ENCODE data around the gene RPL39L. TPM values are rescaled to one million over a fixed set of nuclear protein-coding genes. Genes with fewer than 3 reads are reported as not detected.

The RPL39L gene
- polyA plus RNA-seq, 1 experiment = 16.2 TPM

GRCh38 chr3:187104933-187105332, 34.4 kb downstream of the RPL39L start:
- no peaks in the 10 kb centered on the region for H3K36me3 ChIP-seq (ENCODE audit: control insufficient read depth, insufficient read depth, low read length)
- ChIA-PET CTCF (interaction anchor here (1.5 to 2.0 kb wide), 2 partner anchors 8 to 60 kb away, joined by 4 to 12 read pairs; no protein-coding TSS in a partner anchor), POLR2A (interaction anchor here (0.6 kb wide), 1 partner anchor 35 kb away, joined by 3 read pairs; no protein-coding TSS in a partner anchor)
- no peaks in the 10 kb centered on the region for H3K27me3 ChIP-seq (ENCODE audit: control insufficient read depth, insufficient read depth, low read length)
- no peak for DNase-seq (ENCODE audit: low read depth)
- H3K4me3 ChIP-seq (ENCODE audit: low read depth, low read length) = no peak overlapping the region
- TF ChIP-seq CTCF (IDR thresholded peaks at IDR 0.05; ENCODE audit: insufficient read depth, low read depth, low read length) = no peak

DNA sequence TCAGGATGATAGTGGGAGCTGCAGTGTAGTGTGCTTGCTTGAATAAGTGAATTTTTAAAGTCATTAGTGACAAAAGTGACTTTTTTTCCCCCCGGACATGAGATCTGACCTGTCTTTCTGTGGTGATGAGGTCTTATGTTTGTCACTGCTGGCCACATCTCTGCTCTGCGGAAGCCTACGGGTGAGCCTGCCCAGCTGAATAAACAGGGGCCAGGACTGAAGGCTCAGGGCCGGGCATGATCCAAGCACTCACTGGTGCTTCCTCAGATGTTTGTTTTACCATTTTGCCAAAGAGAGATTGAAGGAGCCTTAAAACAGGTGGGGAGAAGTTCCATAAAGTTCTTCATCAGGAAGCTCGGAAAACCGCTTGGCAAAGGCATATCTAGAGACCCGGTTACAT, 35.0 kb downstream of the RPL39L start:
- no peak for DNase-seq (ENCODE audit: low read depth)
- TF ChIP-seq CTCF (IDR thresholded peaks at IDR 0.05; ENCODE audit: insufficient read depth, low read depth, low read length) = no peak
- Histone ChIP-seq H3K36me3 (ENCODE audit: control insufficient read depth, insufficient read depth, low read length) (no peaks in the 10 kb centered on the region), H3K27me3 (ENCODE audit: control insufficient read depth, insufficient read depth, low read length) (no peaks in the 10 kb centered on the region), H3K4me3 (ENCODE audit: low read depth, low read length) (no peak overlapping the region)
- POLR2A ChIA-PET = no interaction called here
- CTCF ChIA-PET = interaction anchor here (2.0 kb wide), 1 partner anchor 9 kb away, joined by 12 read pairs; no protein-coding TSS in a partner anchor

DNA sequence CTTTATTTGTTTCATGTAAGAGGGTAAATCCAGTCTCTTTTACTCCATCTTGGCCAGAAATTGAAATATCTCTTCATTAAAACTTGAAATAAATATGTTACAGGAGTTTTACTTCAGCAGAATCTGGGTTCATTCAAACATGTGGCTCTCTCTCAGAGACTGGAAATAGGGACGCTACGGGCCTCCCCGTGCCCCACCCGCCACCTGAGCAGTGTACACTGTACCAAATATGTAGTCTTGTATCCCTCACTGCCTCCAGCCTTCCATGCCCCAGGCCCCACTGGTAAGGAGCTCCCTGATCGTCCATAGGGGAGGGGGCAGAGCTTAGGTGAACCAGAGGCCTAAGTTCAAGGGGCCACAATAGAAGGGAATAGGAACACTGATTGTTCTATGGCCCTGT, 36.0 kb downstream of the RPL39L start:
- CTCF ChIA-PET = interaction anchor here (3.2 kb wide), 1 partner anchor 10 kb away, joined by 20 read pairs; no protein-coding TSS in a partner anchor
- no peak for TF ChIP-seq CTCF (IDR thresholded peaks at IDR 0.05; ENCODE audit: insufficient read depth, low read depth, low read length)
- Histone ChIP-seq H3K36me3 (ENCODE audit: control insufficient read depth, insufficient read depth, low read length) (no peaks in the 10 kb centered on the region), H3K27me3 (ENCODE audit: control insufficient read depth, insufficient read depth, low read length) (no peaks in the 10 kb centered on the region), H3K4me3 (ENCODE audit: low read depth, low read length) (no peak overlapping the region)
- no peak for DNase-seq (ENCODE audit: low read depth)
- POLR2A ChIA-PET = no interaction called here

- POLR2A ChIA-PET = interaction anchor here (0.5 to 0.6 kb wide), 2 partner anchors 21 to 254 kb away, joined by 3 to 13 read pairs; no protein-coding TSS in a partner anchor
- CTCF ChIA-PET = interaction anchor here (0.6 to 3.2 kb wide), 10 partner anchors 7 to 527 kb away, joined by 3 to 20 read pairs (median 3); partner anchors contain the start of gene RPL39L
Observed at GRCh38 chr3:187102073-187102634, 37.1 kb downstream of the RPL39L start.

More at GRCh38 chr3:187102073-187102634, 37.1 kb downstream of the RPL39L start:
- TF ChIP-seq CTCF (IDR thresholded peaks at IDR 0.05; ENCODE audit: insufficient read depth, low read depth, low read length) = no peak
- H3K4me3 ChIP-seq (ENCODE audit: low read depth, low read length) = peak overlapping the region; percentile 22
- H3K36me3 ChIP-seq (ENCODE audit: control insufficient read depth, insufficient read depth, low read length) = no peaks in the 10 kb centered on the region
- no peaks in the 10 kb centered on the region for H3K27me3 ChIP-seq (ENCODE audit: control insufficient read depth, insufficient read depth, low read length)
- DNase-seq (ENCODE audit: low read depth) = no peak

All from BJ (cell line).